ENCODE results near the gene FIGLA.

FIGLA gene

GRCh38 chr2:70790136-70790828, at the start of gene FIGLA:
TSS of gene FIGLA (minus strand) at chr2:70790643. CDS start at chr2:70790638, 5 bp downstream.
- DNase-seq = no peak

- no peak for DNase-seq
Observed at GRCh38 chr2:70837980-70838925, 47.8 kb upstream of the FIGLA start.

GRCh38 chr2:70835643-70836042, 45.2 kb upstream of the FIGLA start, which contains the start of gene CD207:
TSS of gene CD207 (minus strand) at chr2:70835816. CDS start at chr2:70835776, 40 bp downstream.
- no peak for DNase-seq

GRCh38 chr2:70834881-70835280, 44.4 kb upstream of the FIGLA start:
- DNase-seq = no peak

- no peak for DNase-seq
Observed at GRCh38 chr2:70834106-70834505, 43.7 kb upstream of the FIGLA start.

- no peak for DNase-seq
Observed at GRCh38 chr2:70833246-70833645, 42.8 kb upstream of the FIGLA start.

- no peak for DNase-seq
Observed at GRCh38 chr2:70832386-70832785, 41.9 kb upstream of the FIGLA start.

- DNase-seq = no peak
Observed at GRCh38 chr2:70831861-70832260, 41.4 kb upstream of the FIGLA start.

GRCh38 chr2:70830366-70830765, 39.9 kb upstream of the FIGLA start:
- DNase-seq = no peak

- DNase-seq = no peak
Observed at GRCh38 chr2:70829916-70830315, 39.5 kb upstream of the FIGLA start.

GRCh38 chr2:70828914-70829824, 38.7 kb upstream of the FIGLA start:
- DNase-seq = no peak

GRCh38 chr2:70828115-70828514, 37.7 kb upstream of the FIGLA start:
- DNase-seq = no peak

GRCh38 chr2:70827388-70827787, 36.9 kb upstream of the FIGLA start:
- DNase-seq = no peak

- DNase-seq = no peak
Observed at GRCh38 chr2:70826696-70827350, 36.4 kb upstream of the FIGLA start.

- no peak for DNase-seq
Observed at GRCh38 chr2:70823249-70823648, 32.8 kb upstream of the FIGLA start.

- DNase-seq = no peak
Observed at GRCh38 chr2:70822843-70823242, 32.4 kb upstream of the FIGLA start.

GRCh38 chr2:70820499-70820898, 30.1 kb upstream of the FIGLA start, which contains the start of gene CLEC4F:
TSS of gene CLEC4F (minus strand) at chr2:70820599. CDS start at chr2:70820523, 76 bp downstream.
- no peak for DNase-seq

GRCh38 chr2:70817284-70817954, 27.0 kb upstream of the FIGLA start:
- no peak for DNase-seq

- DNase-seq = no peak
Observed at GRCh38 chr2:70816726-70817125, 26.3 kb upstream of the FIGLA start.

- no peak for DNase-seq
Observed at GRCh38 chr2:70808983-70809958, 18.8 kb upstream of the FIGLA start.

- DNase-seq = no peak
Observed at GRCh38 chr2:70807828-70808118, 17.3 kb upstream of the FIGLA start.

All from activated CD4-positive, alpha-beta T cell treated with anti-CD3 and anti-CD28 coated beads, Interleukin-2, amount 50 U/mL, for 48 hours (primary cell).